WTC11 (cell line): ENCODE data around the gene FOXS1.

Experiments
- ATF2 ChIP-seq: sonication (generic); formaldehyde crosslinking; IDR thresholded peaks from 2 replicates; pipeline ENCODE4 v1.8.1; 2022; ENCODE audit warnings: low read depth, missing genetic modification reagents, borderline replicate concordance
- ATF6 ChIP-seq: sonication (generic); formaldehyde crosslinking; IDR thresholded peaks from 2 replicates; pipeline ENCODE4 v1.8.1; 2023; ENCODE audit warnings: mild to moderate bottlenecking, missing genetic modification reagents
- CREM ChIP-seq: sonication (generic); formaldehyde crosslinking; IDR thresholded peaks from 2 replicates; pipeline ENCODE4 v1.8.1; 2022; ENCODE audit warnings: mild to moderate bottlenecking, missing genetic modification reagents, moderate library complexity
- CTCF ChIP-seq: fragments of 200-600 bp; IDR thresholded peaks from 2 replicates; pipeline ENCODE4 v1.8.0; 2022; ENCODE audit warnings: antibody characterized with exemption
- ELF4 ChIP-seq: sonication (generic); formaldehyde crosslinking; IDR thresholded peaks from 2 replicates; pipeline ENCODE4 v1.8.1; 2022; ENCODE audit warnings: low read depth, mild to moderate bottlenecking, moderate library complexity, missing genetic modification reagents
- ESRRA ChIP-seq: sonication (generic); formaldehyde crosslinking; IDR thresholded peaks from 2 replicates; pipeline ENCODE4 v1.8.1; 2022; ENCODE audit warnings: mild to moderate bottlenecking, missing genetic modification reagents, borderline replicate concordance
- FOXP1 ChIP-seq: sonication (generic); formaldehyde crosslinking; IDR thresholded peaks from 2 replicates; pipeline ENCODE4 v1.8.0; 2022; ENCODE audit warnings: missing genetic modification reagents, mild to moderate bottlenecking, moderate library complexity, borderline replicate concordance
- KAT7 ChIP-seq: sonication (generic); formaldehyde crosslinking; IDR thresholded peaks from 2 replicates; pipeline ENCODE4 v1.8.1; 2023; ENCODE audit warnings: missing genetic modification reagents, mild to moderate bottlenecking, borderline replicate concordance
- USF1 ChIP-seq: sonication (generic); formaldehyde crosslinking; IDR thresholded peaks from 2 replicates; pipeline ENCODE4 v1.8.0; 2022; ENCODE audit warnings: mild to moderate bottlenecking, missing genetic modification reagents
- ZNF219 ChIP-seq: sonication (generic); formaldehyde crosslinking; IDR thresholded peaks from 2 replicates; pipeline ENCODE4 v1.8.0; 2023; ENCODE audit warnings: missing genetic modification reagents, mild to moderate bottlenecking, borderline replicate concordance

GRCh38 chr20:31816221-31816620, 29.2 kb downstream of the FOXS1 start:
- no peak for TF ChIP-seq USF1 (CRISPR knock-in tag)
- TF ChIP-seq CTCF, result no peak
- TF ChIP-seq KAT7 (CRISPR knock-in tag), result no peak
- TF ChIP-seq ATF6 (CRISPR knock-in tag), result no peak
- no peak for TF ChIP-seq ESRRA
- TF ChIP-seq FOXP1, result no peak
- no peak for TF ChIP-seq ATF2 (CRISPR knock-in tag)
- TF ChIP-seq ZNF219 (CRISPR knock-in tag), result no peak
- TF ChIP-seq CREM (CRISPR knock-in tag), result no peak
- TF ChIP-seq ELF4 (CRISPR knock-in tag), result no peak
